Karpas-422 (cell line): Measurements from ENCODE around the gene UBE2K. TPM values are rescaled to one million over a fixed set of nuclear protein-coding genes. Genes with fewer than 3 reads are reported as not detected.
"Not testable (repeated sequence)": the region's sequence is repeated elsewhere in the genome, so short reads cannot be mapped to it uniquely, and the experiment has no call there.

Experiments used
- DNase-seq: peaks from one replicate; pipeline ENCODE4 v3.0.0-alpha.2; 2015
- H2AFZ ChIP-seq: fragments of 200-600 bp; sonication (generic); 2 replicates; pipeline ENCODE4 v1.6.1; 2014; ENCODE audit warnings: antibody characterized with exemption, low read length, mixed read lengths
- H3K27ac ChIP-seq: fragments of 200-600 bp; sonication (generic); 2 replicates; pipeline ENCODE4 v1.5.1; 2014; ENCODE audit warnings: mild to moderate bottlenecking, low read length, moderate library complexity
- H3K27me3 ChIP-seq: fragments of 200-600 bp; sonication (generic); 2 replicates; pipeline ENCODE4 v1.6.1; 2014; ENCODE audit warnings: low read length, mixed read lengths
- H3K36me3 ChIP-seq: fragments of 200-600 bp; sonication (generic); 2 replicates; pipeline ENCODE4 v1.6.1; 2014; ENCODE audit warnings: low read length, mixed read lengths; ENCODE audit not compliant: insufficient read depth
- H3K4me1 ChIP-seq: fragments of 200-600 bp; sonication (generic); 2 replicates; pipeline ENCODE4 v1.6.1; 2014; ENCODE audit warnings: mild to moderate bottlenecking, low read length, mixed read lengths
- H3K4me2 ChIP-seq: fragments of 200-600 bp; sonication (generic); 2 replicates; pipeline ENCODE4 v1.6.1; 2014; ENCODE audit warnings: low read length, low read depth, mild to moderate bottlenecking; ENCODE audit not compliant: poor library complexity, severe bottlenecking
- H3K4me3 ChIP-seq: fragments of 200-600 bp; sonication (generic); 2 replicates; pipeline ENCODE4 v1.5.1; 2014; ENCODE audit warnings: mild to moderate bottlenecking, antibody characterized with exemption, low read length, mixed read lengths
- H3K79me2 ChIP-seq: fragments of 200-600 bp; sonication (generic); 2 replicates; pipeline ENCODE4 v1.6.1; 2014; ENCODE audit warnings: mild to moderate bottlenecking, low read length, mixed read lengths
- H3K9ac ChIP-seq: fragments of 200-600 bp; sonication (generic); 2 replicates; pipeline ENCODE4 v1.6.0; 2014; ENCODE audit warnings: low read length
- H3K9me2 ChIP-seq: fragments of 200-600 bp; sonication (generic), shearing (Covaris generic); replicated peaks from 2 replicates; pipeline ENCODE4 v1.6.0; 2014; ENCODE audit warnings: mild to moderate bottlenecking, low read length, moderate library complexity; ENCODE audit not compliant: insufficient read depth
- H3K9me3 ChIP-seq: fragments of 300-700, 200-600 bp; sonication (generic); 2 replicates; pipeline ENCODE4 v1.6.1; 2014; ENCODE audit warnings: low read length, mixed read lengths
- H4K20me1 ChIP-seq: fragments of 200-600 bp; sonication (generic); 2 replicates; pipeline ENCODE4 v1.6.1; 2014; ENCODE audit warnings: mild to moderate bottlenecking, antibody characterized with exemption, low read length, low read depth; ENCODE audit not compliant: insufficient read depth
- total RNA-seq: library from RNA; depleted of rRNA; stranded (reverse); fragments of >200 nt; shearing (Covaris generic); gene quantifications from 2 replicates; pipeline ENCODE4 v1.2.3, GENCODE V29; 2014; ENCODE audit warnings: low replicate concordance

UBE2K gene
- total RNA-seq, 1 experiment from 2014 or later, result 35.8 TPM

DNA sequence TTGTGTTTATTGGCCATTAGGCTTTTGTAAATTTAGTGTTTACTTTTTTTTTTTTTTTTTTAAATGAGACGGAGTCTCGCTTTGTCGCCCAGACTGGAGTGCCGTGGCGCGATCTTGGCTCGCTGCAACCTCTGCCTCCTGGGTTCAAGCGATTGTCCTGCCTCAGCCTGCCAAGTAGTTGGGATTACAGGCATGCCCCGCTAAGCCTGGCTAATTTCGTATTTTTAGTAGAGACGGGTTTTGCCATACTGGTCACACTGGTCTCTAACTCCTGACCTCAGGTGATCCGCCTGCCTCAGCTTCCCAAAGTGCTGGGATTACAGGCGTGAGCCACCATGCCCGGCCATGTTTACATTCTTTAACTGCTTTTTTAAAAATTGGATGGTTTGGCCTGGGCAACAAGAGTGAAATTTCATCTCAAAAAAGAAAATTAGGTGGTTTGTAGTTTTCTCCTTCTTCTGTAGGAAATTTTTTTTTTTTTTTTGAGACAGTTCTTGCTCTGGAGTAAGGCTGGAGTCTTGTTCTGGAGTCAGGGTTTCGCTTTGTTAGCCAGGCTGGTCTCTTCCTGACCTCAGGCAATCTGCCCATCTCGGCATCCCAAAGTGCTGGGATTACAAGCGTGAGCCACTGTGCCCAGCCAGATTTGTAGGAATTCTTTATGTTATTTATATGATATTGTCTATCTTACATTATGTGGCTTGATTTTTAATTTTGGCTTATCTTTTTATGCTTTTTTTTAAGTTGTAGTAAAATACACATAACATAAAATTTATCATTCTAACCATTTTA is 15.1 kb downstream of the UBE2K start:
- Histone ChIP-seq H3K9me3 (no peaks in the 10 kb centered on the region), H3K4me2 (no peak overlapping the region), H3K9me2 (no peaks in the 10 kb centered on the region), H4K20me1 (peaks cover 13% of the 10 kb centered on the region), H3K4me3 (no peak overlapping the region), H3K27ac (no peak overlapping the region; the same call in 1 of the 2 replicates), H3K36me3 (peaks cover 3% of the 10 kb centered on the region; the same call in 1 of the 2 replicates), H3K27me3 (no peaks in the 10 kb centered on the region), H3K4me1 (peaks cover 37% of the 10 kb centered on the region), H2AFZ (no peak overlapping the region), H3K79me2 (peaks cover 94% of the 10 kb centered on the region), H3K9ac (no peak overlapping the region)
- DNase-seq, result no peak

DNA sequence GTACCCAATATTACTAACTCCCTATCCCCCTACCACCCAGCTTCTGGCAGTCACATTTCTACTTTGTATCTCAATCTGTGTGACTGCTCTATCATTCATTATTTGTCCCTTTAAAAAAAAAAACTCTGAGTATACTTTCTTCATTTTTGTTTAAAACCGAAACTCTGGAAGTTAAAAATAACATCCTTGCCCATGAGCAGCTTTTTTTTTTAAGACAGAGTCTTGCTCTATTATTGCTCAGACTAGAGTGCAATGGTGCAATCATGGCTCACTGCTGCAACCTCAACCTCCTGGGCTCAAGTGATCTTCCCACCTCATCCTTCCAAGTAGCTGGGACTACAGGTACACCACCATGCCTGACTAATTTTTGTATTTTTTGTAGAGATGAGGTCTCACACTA is 15.8 kb downstream of the UBE2K start:
- no peaks in the 10 kb centered on the region for H3K9me2 ChIP-seq
- H3K27ac ChIP-seq, result peak overlapping the region; percentile 40
- peaks cover 94% of the 10 kb centered on the region for H3K79me2 ChIP-seq
- H3K9ac ChIP-seq, result no peak overlapping the region
- H3K27me3 ChIP-seq, result no peaks in the 10 kb centered on the region
- H3K4me2 ChIP-seq, result no peak overlapping the region
- no peak overlapping the region for H3K4me3 ChIP-seq
- no peaks in the 10 kb centered on the region for H3K9me3 ChIP-seq
- H3K36me3 ChIP-seq, result peaks cover 3% of the 10 kb centered on the region; the same call in 1 of the 2 replicates
- DNase-seq, result no peak
- peaks cover 30% of the 10 kb centered on the region for H3K4me1 ChIP-seq
- no peak overlapping the region for H2AFZ ChIP-seq
- H4K20me1 ChIP-seq, result peaks cover 10% of the 10 kb centered on the region

DNA sequence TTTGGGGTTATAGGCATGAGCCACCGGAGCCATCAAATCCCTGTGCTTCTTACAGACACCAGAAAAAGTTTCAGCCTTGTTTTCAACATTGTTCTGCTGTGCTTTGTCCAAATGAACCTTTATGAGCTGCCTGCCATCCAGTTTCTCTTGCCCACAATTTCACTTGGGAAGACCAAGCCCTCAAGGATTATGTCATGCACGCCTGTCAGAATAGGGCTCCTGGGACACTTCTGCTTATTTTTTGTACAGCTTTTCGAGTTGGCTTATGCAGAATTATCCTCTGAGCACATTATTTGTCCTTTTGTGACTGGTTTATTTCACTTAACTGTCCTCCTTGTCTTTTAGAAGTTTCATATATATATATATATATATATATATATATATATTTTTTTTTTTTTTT is 16.2 kb downstream of the UBE2K start:
- no peak for DNase-seq
- H3K4me2 ChIP-seq, result no peak overlapping the region

GRCh38 chr4:39715788-39716187 is 17.9 kb downstream of the UBE2K start:
- Histone ChIP-seq H3K4me2 (no peak overlapping the region), H3K79me2 (peaks cover 94% of the 10 kb centered on the region), H3K9me3 (no peaks in the 10 kb centered on the region), H3K4me3 (no peak overlapping the region), H3K36me3 (peaks cover 3% of the 10 kb centered on the region; the same call in 1 of the 2 replicates), H4K20me1 (peaks cover 23% of the 10 kb centered on the region), H3K9ac (no peak overlapping the region), H3K4me1 (peaks cover 24% of the 10 kb centered on the region), H2AFZ (no peak overlapping the region), H3K27me3 (no peaks in the 10 kb centered on the region), H3K27ac (no peak overlapping the region), H3K9me2 (no peaks in the 10 kb centered on the region)
- no peak for DNase-seq

More for the DNA sequence above, 16.2 kb downstream of the UBE2K start:
- Histone ChIP-seq H3K27ac (no peak overlapping the region; the same call in 1 of the 2 replicates), H3K4me1 (peaks cover 26% of the 10 kb centered on the region), H3K9me2 (no peaks in the 10 kb centered on the region), H3K9ac (no peak overlapping the region), H3K4me3 (no peak overlapping the region), H3K9me3 (no peaks in the 10 kb centered on the region), H3K27me3 (no peaks in the 10 kb centered on the region), H2AFZ (no peak overlapping the region), H3K36me3 (peaks cover 3% of the 10 kb centered on the region; the same call in 1 of the 2 replicates), H3K79me2 (peaks cover 94% of the 10 kb centered on the region), H4K20me1 (peaks cover 11% of the 10 kb centered on the region)

- Histone ChIP-seq H3K4me1 (peaks cover 29% of the 10 kb centered on the region), H4K20me1 (peaks cover 22% of the 10 kb centered on the region)
Observed at GRCh38 chr4:39716356-39716755, 18.4 kb downstream of the UBE2K start.

GRCh38 chr4:39717743-39718142 is 19.8 kb downstream of the UBE2K start:
- not testable (repeated sequence) for H3K4me2 ChIP-seq, H3K27ac ChIP-seq, H3K36me3 ChIP-seq, H3K9ac ChIP-seq, DNase-seq, H3K27me3 ChIP-seq, H3K9me3 ChIP-seq, H2AFZ ChIP-seq, H3K9me2 ChIP-seq, H3K4me3 ChIP-seq
- H3K79me2 ChIP-seq, result peaks cover 94% of the 10 kb centered on the region
- peaks cover 18% of the 10 kb centered on the region for H4K20me1 ChIP-seq
- H3K4me1 ChIP-seq, result peaks cover 28% of the 10 kb centered on the region

More at GRCh38 chr4:39716356-39716755, 18.4 kb downstream of the UBE2K start:
- Histone ChIP-seq H3K36me3 (peaks cover 3% of the 10 kb centered on the region; the same call in 1 of the 2 replicates), H2AFZ (no peak overlapping the region), H3K79me2 (peaks cover 94% of the 10 kb centered on the region), H3K4me2 (no peak overlapping the region), H3K27me3 (no peaks in the 10 kb centered on the region), H3K9me2 (no peaks in the 10 kb centered on the region), H3K9me3 (no peaks in the 10 kb centered on the region), H3K27ac (no peak overlapping the region), H3K4me3 (no peak overlapping the region), H3K9ac (no peak overlapping the region)
- no peak for DNase-seq

DNA sequence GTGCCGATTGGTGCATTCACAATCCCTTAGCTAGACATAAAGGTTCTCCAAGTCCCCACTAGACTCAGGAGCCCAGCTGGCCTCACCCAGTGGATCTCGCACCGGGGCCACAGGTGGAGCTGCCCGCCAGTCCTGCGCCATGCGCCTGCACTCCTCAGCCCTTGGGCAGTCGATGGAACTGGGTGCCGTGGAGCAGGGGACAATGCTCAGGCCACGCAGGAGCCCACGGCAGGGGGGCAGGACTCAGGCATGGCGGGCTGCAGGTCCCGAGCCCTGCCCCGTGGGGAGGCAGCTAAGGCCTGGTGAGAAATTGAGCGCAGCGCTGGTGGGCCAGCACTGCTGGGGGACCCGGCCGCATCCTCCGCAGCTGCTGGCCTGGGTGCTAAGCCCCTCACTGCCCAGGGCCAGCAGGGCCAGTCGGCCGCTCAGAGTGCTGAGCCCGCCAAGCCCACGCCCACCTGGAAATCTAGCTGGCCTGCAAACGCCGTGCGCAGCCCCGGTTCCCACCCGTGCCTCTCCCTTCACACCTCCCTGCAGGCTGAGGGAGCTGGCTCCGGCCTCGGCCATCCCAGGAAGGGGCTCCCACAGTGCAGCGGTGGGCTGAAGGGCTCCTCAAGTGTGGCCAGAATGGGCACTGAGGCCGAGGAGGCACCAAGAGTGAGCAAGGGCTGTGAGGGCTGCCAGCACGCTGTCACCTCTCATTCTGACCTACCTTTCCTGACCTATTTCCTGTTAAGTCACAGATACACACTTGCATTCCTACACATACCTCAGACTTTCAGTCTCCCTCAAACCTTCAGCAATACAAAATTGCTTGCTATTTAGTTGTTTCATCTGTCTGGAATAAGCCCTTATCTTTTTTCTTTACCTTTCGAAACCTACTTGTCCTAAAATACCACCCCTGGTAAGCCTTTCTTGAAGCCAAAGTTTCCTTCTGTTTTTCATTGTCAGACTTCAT is 20.7 kb downstream of the UBE2K start:
- Histone ChIP-seq H3K27ac (no peak overlapping the region), H3K4me3 (no peak overlapping the region)

More for the DNA sequence above, 20.7 kb downstream of the UBE2K start:
- Histone ChIP-seq H3K4me2 (no peak overlapping the region), H4K20me1 (peaks cover 18% of the 10 kb centered on the region), H3K36me3 (peaks cover 3% of the 10 kb centered on the region; the same call in 1 of the 2 replicates), H2AFZ (no peak overlapping the region), H3K4me1 (peaks cover 19% of the 10 kb centered on the region), H3K9me2 (no peaks in the 10 kb centered on the region), H3K79me2 (peaks cover 94% of the 10 kb centered on the region), H3K9me3 (no peaks in the 10 kb centered on the region), H3K27me3 (no peaks in the 10 kb centered on the region), H3K9ac (no peak overlapping the region)
- no peak for DNase-seq
